Tibial nerve (tissue), 4 donors: Measurements from ENCODE around the gene OSCP1.

ENCODE experiments used
- EP300 ChIP-seq, 2 donors: sonication (generic); formaldehyde crosslinking; IDR thresholded peaks; one replicate each; pipeline ENCODE4 v1.6.1; 2017; ENCODE audit warnings: antibody characterized with exemption in 2 of 2, mild to moderate bottlenecking in 1 of 2
- TF ChIP-seq, protein P1 (sequence below), 5 experiments: fragments of 200-600 bp in 3 of 5; fragments of 450-650 bp in 2 of 5; sonication (generic) in 3 of 5; IDR thresholded peaks; one replicate each; pipeline ENCODE4 v1.5.1; 2016 to 2019; ENCODE audit warnings: antibody characterized with exemption in 5 of 5, mild to moderate bottlenecking in 3 of 5, moderate library complexity in 2 of 5

- TF ChIP-seq, protein P1, sequence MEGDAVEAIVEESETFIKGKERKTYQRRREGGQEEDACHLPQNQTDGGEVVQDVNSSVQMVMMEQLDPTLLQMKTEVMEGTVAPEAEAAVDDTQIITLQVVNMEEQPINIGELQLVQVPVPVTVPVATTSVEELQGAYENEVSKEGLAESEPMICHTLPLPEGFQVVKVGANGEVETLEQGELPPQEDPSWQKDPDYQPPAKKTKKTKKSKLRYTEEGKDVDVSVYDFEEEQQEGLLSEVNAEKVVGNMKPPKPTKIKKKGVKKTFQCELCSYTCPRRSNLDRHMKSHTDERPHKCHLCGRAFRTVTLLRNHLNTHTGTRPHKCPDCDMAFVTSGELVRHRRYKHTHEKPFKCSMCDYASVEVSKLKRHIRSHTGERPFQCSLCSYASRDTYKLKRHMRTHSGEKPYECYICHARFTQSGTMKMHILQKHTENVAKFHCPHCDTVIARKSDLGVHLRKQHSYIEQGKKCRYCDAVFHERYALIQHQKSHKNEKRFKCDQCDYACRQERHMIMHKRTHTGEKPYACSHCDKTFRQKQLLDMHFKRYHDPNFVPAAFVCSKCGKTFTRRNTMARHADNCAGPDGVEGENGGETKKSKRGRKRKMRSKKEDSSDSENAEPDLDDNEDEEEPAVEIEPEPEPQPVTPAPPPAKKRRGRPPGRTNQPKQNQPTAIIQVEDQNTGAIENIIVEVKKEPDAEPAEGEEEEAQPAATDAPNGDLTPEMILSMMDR (IDR thresholded peaks at IDR 0.05): no peak
- TF ChIP-seq EP300 (IDR thresholded peaks at IDR 0.05): no peak
Observed at GRCh38 chr1:36486093-36486438, 35.8 kb upstream of the OSCP1 start.
